CD1c-positive myeloid dendritic cell (primary cell): ENCODE measurements around the gene DHFR.

Experiments
- DNase-seq: peaks from one replicate; pipeline ENCODE4 v3.0.0-alpha.2; 2016; ENCODE audit errors: extremely low spot score

DHFR gene

GRCh38 chr5:80655231-80655774 lies 520 bp upstream of the DHFR start:
- no peak for DNase-seq

- DNase-seq: no peak
Observed at GRCh38 chr5:80654054-80654390, 761 bp downstream of the DHFR start.

GRCh38 chr5:80653502-80653901 lies 1.3 kb downstream of the DHFR start:
- DNase-seq: no peak

GRCh38 chr5:80646926-80647325 lies 7.9 kb downstream of the DHFR start:
- DNase-seq: no peak

- no peak for DNase-seq
Observed at GRCh38 chr5:80644900-80645299, 9.9 kb downstream of the DHFR start.

GRCh38 chr5:80641353-80641752 lies 13.4 kb downstream of the DHFR start:
- DNase-seq: no peak

- no peak for DNase-seq
Observed at GRCh38 chr5:80634193-80634592, 20.6 kb downstream of the DHFR start.

- no peak for DNase-seq
Observed at GRCh38 chr5:80632700-80633099, 22.1 kb downstream of the DHFR start.

GRCh38 chr5:80631278-80632259 lies 23.2 kb downstream of the DHFR start:
- DNase-seq: no peak

- DNase-seq: peak; percentile 6
Observed at GRCh38 chr5:80629281-80629680, 25.5 kb downstream of the DHFR start.

- DNase-seq: no peak
Observed at GRCh38 chr5:80625230-80625629, 29.6 kb downstream of the DHFR start.

- DNase-seq: no peak
Observed at GRCh38 chr5:80623999-80624398, 30.8 kb downstream of the DHFR start.

GRCh38 chr5:80622756-80623155 lies 32.0 kb downstream of the DHFR start:
- DNase-seq: no peak

- peak; percentile 25 for DNase-seq
Observed at GRCh38 chr5:80620211-80620610, 34.6 kb downstream of the DHFR start.

GRCh38 chr5:80619086-80619485 lies 35.7 kb downstream of the DHFR start:
- DNase-seq: no peak

- no peak for DNase-seq
Observed at GRCh38 chr5:80618438-80618837, 36.3 kb downstream of the DHFR start.

GRCh38 chr5:80615266-80615914 lies 39.4 kb downstream of the DHFR start:
- DNase-seq: no peak

GRCh38 chr5:80609692-80610091 lies 45.1 kb downstream of the DHFR start:
- no peak for DNase-seq

- peak; percentile 58 for DNase-seq
Observed at GRCh38 chr5:80608731-80609130, 46.1 kb downstream of the DHFR start.

- no peak for DNase-seq
Observed at GRCh38 chr5:80607832-80608231, 47.0 kb downstream of the DHFR start.

- no peak for DNase-seq
Observed at GRCh38 chr5:80607343-80607742, 47.4 kb downstream of the DHFR start.

- no peak for DNase-seq
Observed at GRCh38 chr5:80600943-80601693, 53.7 kb downstream of the DHFR start.
